A673 (cell line): Measurements from ENCODE around the gene SELENON.

Source experiments
- EZH2 ChIP-seq: fragments of 200-600 bp; sonication (generic); IDR thresholded peaks from 2 replicates; pipeline ENCODE4 v1.6.1; 2017; ENCODE audit warnings: borderline replicate concordance, low read depth, mild to moderate bottlenecking, mixed read lengths, antibody characterized with exemption, low read length; ENCODE audit not compliant: poor library complexity, severe bottlenecking
- TF ChIP-seq, protein P1 (sequence below): fragments of 300-800, 200-600 bp; sonication (generic); conservative IDR thresholded peaks from 2 replicates; pipeline ENCODE4 v1.5.1; 2017; ENCODE audit warnings: low read depth, mild to moderate bottlenecking, antibody characterized with exemption, low read length, moderate library complexity, mixed read lengths

GRCh38 chr1:25756215-25756614 is 43.8 kb upstream of the SELENON start:
- TF ChIP-seq, protein P1, sequence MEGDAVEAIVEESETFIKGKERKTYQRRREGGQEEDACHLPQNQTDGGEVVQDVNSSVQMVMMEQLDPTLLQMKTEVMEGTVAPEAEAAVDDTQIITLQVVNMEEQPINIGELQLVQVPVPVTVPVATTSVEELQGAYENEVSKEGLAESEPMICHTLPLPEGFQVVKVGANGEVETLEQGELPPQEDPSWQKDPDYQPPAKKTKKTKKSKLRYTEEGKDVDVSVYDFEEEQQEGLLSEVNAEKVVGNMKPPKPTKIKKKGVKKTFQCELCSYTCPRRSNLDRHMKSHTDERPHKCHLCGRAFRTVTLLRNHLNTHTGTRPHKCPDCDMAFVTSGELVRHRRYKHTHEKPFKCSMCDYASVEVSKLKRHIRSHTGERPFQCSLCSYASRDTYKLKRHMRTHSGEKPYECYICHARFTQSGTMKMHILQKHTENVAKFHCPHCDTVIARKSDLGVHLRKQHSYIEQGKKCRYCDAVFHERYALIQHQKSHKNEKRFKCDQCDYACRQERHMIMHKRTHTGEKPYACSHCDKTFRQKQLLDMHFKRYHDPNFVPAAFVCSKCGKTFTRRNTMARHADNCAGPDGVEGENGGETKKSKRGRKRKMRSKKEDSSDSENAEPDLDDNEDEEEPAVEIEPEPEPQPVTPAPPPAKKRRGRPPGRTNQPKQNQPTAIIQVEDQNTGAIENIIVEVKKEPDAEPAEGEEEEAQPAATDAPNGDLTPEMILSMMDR, result no peak
- no peak for TF ChIP-seq EZH2
